AG09319 (cell line): ENCODE measurements around the gene CLTC.

Experiments
- DNase-seq: peaks from one replicate; pipeline ENCODE4 v3.0.0-alpha.2; 2010; ENCODE audit warnings: low read depth; ENCODE audit errors: extremely low read depth
- TF ChIP-seq, protein P1 (sequence below): IDR thresholded peaks from 2 replicates; pipeline ENCODE4 v1.5.1; 2011; ENCODE audit warnings: low read depth, mild to moderate bottlenecking, inconsistent platforms, low read length, moderate library complexity

CLTC gene

GRCh38 chr17:59668816-59669215, 49.1 kb downstream of the CLTC start:
- DNase-seq = peak; percentile 81
- TF ChIP-seq, protein P1, sequence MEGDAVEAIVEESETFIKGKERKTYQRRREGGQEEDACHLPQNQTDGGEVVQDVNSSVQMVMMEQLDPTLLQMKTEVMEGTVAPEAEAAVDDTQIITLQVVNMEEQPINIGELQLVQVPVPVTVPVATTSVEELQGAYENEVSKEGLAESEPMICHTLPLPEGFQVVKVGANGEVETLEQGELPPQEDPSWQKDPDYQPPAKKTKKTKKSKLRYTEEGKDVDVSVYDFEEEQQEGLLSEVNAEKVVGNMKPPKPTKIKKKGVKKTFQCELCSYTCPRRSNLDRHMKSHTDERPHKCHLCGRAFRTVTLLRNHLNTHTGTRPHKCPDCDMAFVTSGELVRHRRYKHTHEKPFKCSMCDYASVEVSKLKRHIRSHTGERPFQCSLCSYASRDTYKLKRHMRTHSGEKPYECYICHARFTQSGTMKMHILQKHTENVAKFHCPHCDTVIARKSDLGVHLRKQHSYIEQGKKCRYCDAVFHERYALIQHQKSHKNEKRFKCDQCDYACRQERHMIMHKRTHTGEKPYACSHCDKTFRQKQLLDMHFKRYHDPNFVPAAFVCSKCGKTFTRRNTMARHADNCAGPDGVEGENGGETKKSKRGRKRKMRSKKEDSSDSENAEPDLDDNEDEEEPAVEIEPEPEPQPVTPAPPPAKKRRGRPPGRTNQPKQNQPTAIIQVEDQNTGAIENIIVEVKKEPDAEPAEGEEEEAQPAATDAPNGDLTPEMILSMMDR = no peak

DNA sequence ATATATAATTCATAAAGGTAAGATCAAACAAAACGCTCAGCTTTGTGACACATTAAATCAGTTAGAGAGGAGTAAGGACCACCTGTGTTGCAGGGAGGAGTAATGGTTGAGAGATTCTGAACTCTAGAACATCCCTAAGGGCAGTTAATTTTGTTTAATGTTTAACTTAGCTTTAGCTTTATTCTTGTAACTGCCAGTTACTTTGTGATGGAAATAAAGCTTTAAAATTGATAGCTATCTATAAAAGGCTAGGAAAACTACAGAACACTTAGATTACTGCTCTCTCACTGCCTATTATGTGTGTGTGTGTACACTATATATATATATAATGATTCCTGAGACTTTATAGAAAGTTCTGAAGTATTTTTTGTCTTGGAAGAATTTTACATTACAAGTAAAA, 49.7 kb downstream of the CLTC start:
- DNase-seq = no peak
- TF ChIP-seq, protein P1 = no peak

DNA sequence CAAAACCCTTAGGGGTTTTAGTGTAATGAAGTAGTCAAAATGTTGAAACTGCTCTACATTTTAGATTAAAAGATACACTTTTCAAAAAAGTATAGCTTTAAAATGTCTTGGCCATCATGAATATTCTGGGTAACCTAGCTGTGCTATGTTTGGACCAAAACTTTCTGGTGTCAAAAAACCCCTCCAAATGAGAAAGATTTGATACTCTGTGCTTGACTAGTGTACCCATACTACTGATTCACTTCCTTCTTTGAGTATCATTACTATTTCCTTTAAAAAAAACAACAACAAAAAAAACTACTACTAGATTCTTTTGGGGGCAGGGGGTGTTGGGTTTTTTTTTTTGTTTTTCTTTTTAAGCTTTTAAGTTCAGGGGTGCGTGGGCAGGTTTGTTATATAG, 50.2 kb downstream of the CLTC start:
- TF ChIP-seq, protein P1 = no peak
- no peak for DNase-seq

GRCh38 chr17:59671386-59671785, 51.7 kb downstream of the CLTC start:
- DNase-seq = no peak
- TF ChIP-seq, protein P1 = no peak

DNA sequence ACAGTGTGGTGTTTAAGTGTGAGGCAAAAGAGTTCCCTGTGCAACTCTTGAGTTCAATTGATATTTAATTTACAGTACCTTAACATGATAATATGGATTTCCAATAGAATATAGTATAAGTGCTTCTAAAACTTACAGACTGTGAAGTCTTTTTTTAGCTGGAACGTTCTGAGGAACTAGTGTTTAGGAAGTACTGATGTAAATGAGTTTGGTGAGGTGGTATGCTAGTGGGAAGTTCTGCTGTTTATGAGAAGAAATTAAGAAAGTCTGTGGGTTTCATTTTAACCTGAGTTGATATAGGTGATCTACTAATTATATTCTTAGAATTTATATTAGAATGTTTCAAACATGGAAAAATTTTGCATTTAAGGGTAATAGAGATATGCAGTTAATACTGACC, 55.5 kb downstream of the CLTC start:
- DNase-seq = no peak
- TF ChIP-seq, protein P1 = no peak

GRCh38 chr17:59676716-59677115, 57.0 kb downstream of the CLTC start:
- peak; percentile 23 for DNase-seq
- TF ChIP-seq, protein P1 = no peak

- TF ChIP-seq, protein P1 = no peak
- DNase-seq = no peak
Measured at GRCh38 chr17:59678918-59679317, 59.2 kb downstream of the CLTC start.

DNA sequence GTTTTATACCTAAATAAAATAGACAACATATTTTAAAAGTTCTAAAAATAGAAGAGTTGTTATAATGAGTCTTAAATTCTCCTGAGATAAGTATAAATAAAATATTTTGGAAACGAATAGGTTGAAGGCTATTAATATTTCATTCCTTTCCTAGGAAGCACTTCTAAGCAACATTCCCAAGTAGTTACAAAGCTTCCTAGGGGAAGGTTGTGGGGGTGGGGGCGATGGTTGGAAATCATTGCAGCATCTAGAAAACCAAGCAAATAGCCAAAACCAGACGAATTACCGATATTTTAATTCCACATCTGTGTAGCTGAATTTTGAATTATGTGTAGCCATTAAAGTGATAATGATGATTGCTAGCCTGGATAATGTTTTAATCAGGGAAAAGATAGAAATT, 60.6 kb downstream of the CLTC start:
- DNase-seq = no peak
- TF ChIP-seq, protein P1 = no peak
